Pancreas (tissue), 10 donors: Measurements from ENCODE around the gene LINC01488. TPM values are rescaled to one million over a fixed set of nuclear protein-coding genes. Genes with fewer than 3 reads are reported as not detected.

Source experiments
- ATAC-seq, 4 donors: fragments of 200-7000 bp; cut with Tn5 transposase; one replicate each; pipeline versions ENCODE4 v1.8.0 to v1.9.1; 2020; ENCODE audit warnings: mild to moderate bottlenecking in 4 of 4, moderate library complexity in 4 of 4
- DNase-seq, 6 donors: peaks; one replicate each; pipeline ENCODE4 v3.0.0-alpha.2; 2020
- FAIRE-seq: peaks from 2 replicates; lab custom pipeline; 2012; peaks lifted over from hg19 to GRCh38; lab: Jason Lieb, UNC
- H3K27ac ChIP-seq, 4 donors: fragments of 200-600 bp; sonication (generic); 1 replicate in 3 of 4; 2 replicates in 1 of 4; pipeline versions ENCODE4 v1.5.0 to v1.8.0; 2020
- H3K27me3 ChIP-seq, 4 donors: fragments of 200-600 bp; one replicate each; pipeline ENCODE4 v1.8.0; 2021
- H3K36me3 ChIP-seq, 3 donors: fragments of 200-600 bp; sonication (generic) in 1 of 3; one replicate each; pipeline versions ENCODE4 v1.5.0 to v1.8.0; 2020 to 2021
- H3K4me1 ChIP-seq, 3 donors: fragments of 200-600 bp; one replicate each; pipeline ENCODE4 v1.8.0; 2021
- H3K4me3 ChIP-seq, 4 donors: fragments of 200-600 bp; sonication (generic) in 2 of 4; one replicate each; pipeline versions ENCODE4 v1.5.0 to v1.8.0; 2020 to 2021
- H3K9me3 ChIP-seq, 4 donors: fragments of 200-600 bp; one replicate each; pipeline ENCODE4 v1.8.0; 2021
- WGBS, 2 donors: extraction: QIAGEN DNeasy Blood & Tissue Kit; methylation state at CpG; one replicate each; pipeline ENCODE4 v1.1.7; 2013; 5-methylcytosine and 5-hydroxymethylcytosine counted together
- intact Hi-C, 3 donors: fragments of 100-400 bp; cut with DNase I; formaldehyde crosslinking; loops; one replicate each; pipeline versions ENCODE4 v1.11.1 to v1.14.2; 2022
- polyA plus RNA-seq, 2 donors: library from polyadenylated mRNA; stranded (reverse); fragments of 200-250 nt; gene quantifications; one replicate each; pipeline ENCODE4 v1.2.3, GENCODE V29; 2013
- total RNA-seq, 6 donors: library from RNA; stranded (reverse); fragmentation: NEBNext Ultra II Directional in 4 of 6; extraction: Animal tissue kit (Norgen Biotek cat#: 25700) in 4 of 6; gene quantifications; one replicate each; pipeline versions ENCODE4 v1.2.1 to v1.2.4, GENCODE V29; 2021 to 2023
- TF ChIP-seq, protein P1 (sequence below), 4 donors: fragments of 200-600 bp; sonication (generic) in 3 of 4; IDR thresholded peaks; one replicate each; pipeline versions ENCODE4 v1.5.0 to v1.8.0; 2021; ENCODE audit warnings: antibody characterized with exemption in 4 of 4
- donor health status: healthy with polysubstance abuse.
- donor health status: DM: no; HTN: no; CAD: no; lungs with moderate emphysema.
- donor health status: DM: no; HTN: no; CAD: no.
- donor health status: control.
- donor health status: control.
- donor health status: Bipolar disorder and iron deficiency.
- donor health status: DM: yes; HTN: yes; CAD: no.
- donor health status: DM: no; HTN: no; CAD: no.
- donor health status: DM: no; HTN: no; CAD: no.
- donor health status: DM: yes; HTN: yes; CAD: no.

Gene LINC01488
- total and polyA plus RNA-seq, 8 donors, result not detected

DNA sequence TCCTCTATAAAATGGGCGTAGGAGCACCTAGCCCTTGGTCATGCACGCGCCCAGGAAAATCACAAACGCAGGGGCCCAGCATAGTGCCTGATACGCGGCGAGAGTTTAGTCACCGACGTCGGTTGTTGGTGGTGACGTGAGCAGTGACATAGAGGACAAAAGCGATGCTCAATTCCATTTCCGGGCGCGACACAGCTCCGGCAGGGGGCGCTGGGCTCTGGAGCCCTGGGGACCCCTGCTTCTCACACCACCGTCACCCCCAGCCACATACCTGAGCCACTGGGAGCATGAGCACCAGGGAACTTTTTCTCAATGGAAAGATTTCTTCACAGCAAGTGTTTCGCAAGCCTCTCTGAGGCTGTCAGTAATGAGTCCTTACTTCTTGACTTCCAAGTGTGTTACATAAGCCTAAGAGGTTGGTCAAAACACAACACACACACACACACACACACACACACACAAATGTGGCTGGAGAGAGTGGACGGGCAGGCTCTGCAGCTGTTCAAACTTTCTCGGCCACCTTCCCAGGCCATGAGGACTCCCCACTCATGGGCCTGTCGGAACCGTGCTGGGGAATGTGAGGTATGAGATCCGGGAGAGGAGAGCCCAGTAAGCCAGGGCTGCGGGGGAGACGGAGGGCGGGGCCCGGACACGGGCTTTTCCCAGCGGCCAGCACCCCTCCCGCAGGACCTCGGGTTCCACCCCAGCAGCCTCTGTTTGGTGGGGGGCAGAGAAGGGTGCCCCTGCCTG is 36.9 kb upstream of the LINC01488 start:
- 33 to 43% methylated on average over 32 of the region's 32 CpGs for WGBS, 2 donors
- ATAC-seq, result peak; percentile 39 to 55 (median 42)
- FAIRE-seq, result no peak
- Histone ChIP-seq H3K27me3 (no peaks in the 10 kb centered on the region), H3K4me3 (peak overlapping the region in 1 of 4 donors; percentile 31), H3K4me1 (peaks cover 7 to 12% (median 8%) of the 10 kb centered on the region in 3 donors), H3K36me3 (no peaks in the 10 kb centered on the region), H3K9me3 (no peaks in the 10 kb centered on the region), H3K27ac (peak overlapping the region; percentile 62 to 83 (median 80))
- intact Hi-C loops, result no loop called here
- TF ChIP-seq, protein P1, sequence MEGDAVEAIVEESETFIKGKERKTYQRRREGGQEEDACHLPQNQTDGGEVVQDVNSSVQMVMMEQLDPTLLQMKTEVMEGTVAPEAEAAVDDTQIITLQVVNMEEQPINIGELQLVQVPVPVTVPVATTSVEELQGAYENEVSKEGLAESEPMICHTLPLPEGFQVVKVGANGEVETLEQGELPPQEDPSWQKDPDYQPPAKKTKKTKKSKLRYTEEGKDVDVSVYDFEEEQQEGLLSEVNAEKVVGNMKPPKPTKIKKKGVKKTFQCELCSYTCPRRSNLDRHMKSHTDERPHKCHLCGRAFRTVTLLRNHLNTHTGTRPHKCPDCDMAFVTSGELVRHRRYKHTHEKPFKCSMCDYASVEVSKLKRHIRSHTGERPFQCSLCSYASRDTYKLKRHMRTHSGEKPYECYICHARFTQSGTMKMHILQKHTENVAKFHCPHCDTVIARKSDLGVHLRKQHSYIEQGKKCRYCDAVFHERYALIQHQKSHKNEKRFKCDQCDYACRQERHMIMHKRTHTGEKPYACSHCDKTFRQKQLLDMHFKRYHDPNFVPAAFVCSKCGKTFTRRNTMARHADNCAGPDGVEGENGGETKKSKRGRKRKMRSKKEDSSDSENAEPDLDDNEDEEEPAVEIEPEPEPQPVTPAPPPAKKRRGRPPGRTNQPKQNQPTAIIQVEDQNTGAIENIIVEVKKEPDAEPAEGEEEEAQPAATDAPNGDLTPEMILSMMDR (IDR thresholded peaks at IDR 0.05), result no peak
- DNase-seq, result peak; percentile 50 to 69 (median 58)

DNA sequence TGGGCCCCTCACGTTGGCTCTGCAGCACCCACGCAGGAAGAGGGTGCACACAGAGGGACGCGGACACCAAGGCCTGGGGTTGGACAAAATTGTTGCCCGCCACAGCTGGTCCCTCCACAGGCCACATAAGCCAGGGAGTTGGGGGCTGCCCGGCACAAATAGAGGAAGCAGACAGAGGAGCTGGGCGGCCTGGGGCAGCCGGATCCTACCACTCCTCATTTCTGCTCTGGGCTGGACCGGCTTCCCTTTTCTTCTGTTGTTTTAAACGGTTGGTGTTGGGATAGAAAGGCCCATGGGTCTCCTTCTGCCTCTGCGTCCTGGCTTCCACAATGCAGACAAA is 36.4 kb upstream of the LINC01488 start:
- intact Hi-C loops, result no loop called here
- Histone ChIP-seq H3K4me3 (no peak overlapping the region), H3K9me3 (no peaks in the 10 kb centered on the region), H3K4me1 (peaks cover 7 to 12% (median 8%) of the 10 kb centered on the region in 3 donors), H3K27me3 (no peaks in the 10 kb centered on the region), H3K27ac (peak overlapping the region; percentile 35 to 81 (median 61)), H3K36me3 (no peaks in the 10 kb centered on the region)
- ATAC-seq (peak in 2 of 4 donors; percentile 2 to 6), FAIRE-seq (no peak), DNase-seq (peak in 1 of 6 donors; percentile 55)
- TF ChIP-seq, protein P1 (IDR thresholded peaks at IDR 0.05), result no peak
- WGBS, 2 donors, result 83 to 84% methylated on average over 11 of the region's 11 CpGs

DNA sequence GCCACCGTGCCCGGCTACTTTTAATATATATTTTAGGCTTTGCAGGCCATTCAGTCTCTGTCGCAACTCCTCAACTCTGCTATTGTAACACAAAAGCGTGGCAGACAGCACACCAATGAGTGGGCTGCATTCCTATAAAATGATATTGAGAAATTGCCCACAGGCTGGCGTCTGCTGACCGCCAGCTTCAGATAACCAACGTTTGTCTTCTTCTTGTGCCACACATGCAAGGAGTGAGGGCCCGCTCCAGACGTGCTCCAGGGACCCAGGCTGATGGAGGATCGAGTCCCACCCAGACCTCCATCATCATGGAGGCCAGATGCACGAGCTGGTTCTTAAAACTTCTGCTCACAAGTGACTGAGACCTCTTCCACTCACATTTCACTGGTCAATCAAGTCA is 35.4 kb upstream of the LINC01488 start:
- Histone ChIP-seq H3K9me3 (no peaks in the 10 kb centered on the region), H3K36me3 (no peaks in the 10 kb centered on the region), H3K27me3 (no peaks in the 10 kb centered on the region), H3K27ac (no peak overlapping the region), H3K4me3 (no peak overlapping the region), H3K4me1 (peaks cover 7 to 12% (median 8%) of the 10 kb centered on the region in 3 donors)
- ATAC-seq (no peak), FAIRE-seq (no peak), DNase-seq (peak in 2 of 6 donors; percentile 22 to 30)
- TF ChIP-seq, protein P1 (IDR thresholded peaks at IDR 0.05), result no peak
- 82 to 89% methylated on average over 11 of the region's 11 CpGs for WGBS, 2 donors
- intact Hi-C loops, result no loop called here

DNA sequence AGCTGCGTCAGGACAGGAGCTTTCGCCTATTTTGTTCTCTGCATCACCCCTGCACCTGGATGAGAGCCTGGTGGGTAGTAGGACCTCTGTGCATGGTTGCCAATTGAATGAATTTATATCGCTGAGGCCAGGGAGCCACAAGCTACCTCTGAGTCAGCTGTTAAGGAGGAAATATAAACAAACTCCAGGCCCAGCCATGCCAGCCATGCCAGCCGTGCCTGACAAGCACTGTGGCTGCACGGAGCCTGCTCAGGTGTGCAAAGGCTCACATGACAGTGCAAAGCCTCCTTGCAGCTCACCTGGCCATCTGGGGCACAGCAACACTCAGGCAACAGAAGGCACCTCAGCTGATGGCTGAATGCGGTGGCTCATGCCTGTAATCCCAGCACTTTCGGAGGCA is 33.7 kb upstream of the LINC01488 start:
- H3K9me3 ChIP-seq, result no peaks in the 10 kb centered on the region
- ATAC-seq, result no peak
- no peak overlapping the region for H3K27ac ChIP-seq
- TF ChIP-seq, protein P1 (IDR thresholded peaks at IDR 0.05), result no peak
- WGBS, 2 donors, result 59 to 75% methylated on average over 7 of the region's 7 CpGs
- no peaks in the 10 kb centered on the region for H3K27me3 ChIP-seq
- DNase-seq, result peak in 2 of 6 donors; percentile 19 to 57
- FAIRE-seq, result no peak
- H3K4me3 ChIP-seq, result no peak overlapping the region
- intact Hi-C loops, result no loop called here
- peaks cover 5 to 12% (median 8%) of the 10 kb centered on the region in 3 donors for H3K4me1 ChIP-seq
- no peaks in the 10 kb centered on the region for H3K36me3 ChIP-seq
